Kidney (tissue), 14 donors: ENCODE measurements around the gene CACNB4. TPM values are rescaled to one million over a fixed set of nuclear protein-coding genes. Genes with fewer than 3 reads are reported as not detected.
"Not testable (repeated sequence)": the region's sequence is repeated elsewhere in the genome, so short reads cannot be mapped to it uniquely, and the experiment has no call there.

ENCODE experiments used
- DNase-seq, 5 donors: peaks; one replicate each; pipeline ENCODE4 v3.0.0-alpha.2; 2013 to 2020
- FAIRE-seq: peaks from 2 replicates; lab custom pipeline; 2012; peaks lifted over from hg19 to GRCh38; lab: Jason Lieb, UNC
- H3K27ac ChIP-seq, 2 donors: one replicate each; pipeline ENCODE4 v1.7.0; 2013; ENCODE audit warnings: low read depth in 2 of 2, low read length in 2 of 2, inconsistent platforms in 1 of 2
- H3K27me3 ChIP-seq: one replicate; pipeline ENCODE4 v1.7.1; 2013; ENCODE audit warnings: low read length, inconsistent platforms; ENCODE audit not compliant: control insufficient read depth, insufficient read depth
- H3K36me3 ChIP-seq, 3 donors: one replicate each; pipeline versions ENCODE4 v1.7.0 to v1.7.1; 2013; ENCODE audit warnings: low read length in 3 of 3, control low read depth in 1 of 3, inconsistent platforms in 1 of 3; ENCODE audit not compliant: insufficient read depth in 3 of 3, control insufficient read depth in 2 of 3
- H3K4me1 ChIP-seq, 3 donors: one replicate each; pipeline versions ENCODE4 v1.7.0 to v1.7.1; 2013; ENCODE audit warnings: low read length in 3 of 3, inconsistent platforms in 1 of 3, low read depth in 1 of 3; ENCODE audit not compliant: control insufficient read depth in 2 of 3, insufficient read depth in 2 of 3
- H3K4me3 ChIP-seq, 3 donors: one replicate each; pipeline versions ENCODE4 v1.7.0 to v1.8.1; 2013; ENCODE audit warnings: low read length in 3 of 3, control low read depth in 1 of 3, inconsistent platforms in 1 of 3
- H3K9ac ChIP-seq, 3 donors: one replicate each; pipeline versions ENCODE4 v1.7.0 to v1.7.1; 2013; ENCODE audit warnings: low read length in 3 of 3, control low read depth in 1 of 3, inconsistent platforms in 1 of 3
- H3K9me3 ChIP-seq, 3 donors: one replicate each; pipeline versions ENCODE4 v1.7.0 to v1.7.1; 2013; ENCODE audit warnings: low read length in 3 of 3, control low read depth in 1 of 3, inconsistent platforms in 1 of 3; ENCODE audit not compliant: control insufficient read depth in 2 of 3, insufficient read depth in 1 of 3
- intact Hi-C: fragments of 100-400 bp; cut with DNase I; formaldehyde crosslinking; loops from one replicate; pipeline ENCODE4 v1.11.1; 2022
- polyA plus RNA-seq: library from polyadenylated mRNA; stranded (reverse); fragments of 350-450 nt; fragmentation: Illumina TruSeq; extraction: RNeasy Lipid Tissue Mini Kit (QIAGEN cat#74804); gene quantifications from one replicate; pipeline ENCODE4 v1.2.3, GENCODE V29; 2014; ENCODE audit warnings: low read depth, low replicate concordance; ENCODE audit not compliant: insufficient read depth
- total RNA-seq: library from RNA; stranded (reverse); fragmentation: NEBNext Ultra II Directional; extraction: Animal tissue kit (Norgen Biotek cat#: 25700); gene quantifications from one replicate; pipeline ENCODE4 v1.2.1, GENCODE V29; 2021
- TF ChIP-seq, protein P1 (sequence below): IDR thresholded peaks from 3 replicates; pipeline ENCODE4 v1.5.1; 2012; ENCODE audit warnings: mild to moderate bottlenecking, moderate library complexity, borderline replicate concordance; ENCODE audit not compliant: insufficient read depth; ENCODE audit errors: extremely low read depth
- donor health status: control.
- donor health status: control.
- donor health status: control.
- donor health status: control.
- donor health status: control.
- donor health status: DM: yes; HTN: yes; CAD: no.
- donor health status: Normal renal cell carcinoma (clear cell type).

CACNB4 gene
- total and polyA plus RNA-seq, 2 donors from 2014 or later, result 1.3 to 2.2 TPM

DNA sequence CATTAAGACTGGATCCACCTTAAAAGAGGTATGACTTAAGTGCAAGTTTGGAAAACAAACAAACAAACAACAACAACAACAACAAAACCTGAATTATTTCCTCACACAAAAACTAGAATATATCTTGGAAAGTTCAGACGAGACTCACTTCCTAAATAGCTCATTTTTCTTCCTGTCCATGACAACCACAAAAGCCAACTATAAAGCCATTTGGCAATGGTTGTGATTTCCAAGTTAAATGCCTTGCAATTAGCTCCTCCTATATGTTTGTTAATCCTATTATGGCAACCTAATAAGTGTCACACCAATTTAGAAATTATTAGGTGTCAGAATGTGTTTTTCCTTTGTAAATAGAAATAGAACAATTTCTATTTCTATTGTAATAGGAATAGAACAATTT is 179.1 kb downstream of the CACNB4 start:
- TF ChIP-seq, protein P1, sequence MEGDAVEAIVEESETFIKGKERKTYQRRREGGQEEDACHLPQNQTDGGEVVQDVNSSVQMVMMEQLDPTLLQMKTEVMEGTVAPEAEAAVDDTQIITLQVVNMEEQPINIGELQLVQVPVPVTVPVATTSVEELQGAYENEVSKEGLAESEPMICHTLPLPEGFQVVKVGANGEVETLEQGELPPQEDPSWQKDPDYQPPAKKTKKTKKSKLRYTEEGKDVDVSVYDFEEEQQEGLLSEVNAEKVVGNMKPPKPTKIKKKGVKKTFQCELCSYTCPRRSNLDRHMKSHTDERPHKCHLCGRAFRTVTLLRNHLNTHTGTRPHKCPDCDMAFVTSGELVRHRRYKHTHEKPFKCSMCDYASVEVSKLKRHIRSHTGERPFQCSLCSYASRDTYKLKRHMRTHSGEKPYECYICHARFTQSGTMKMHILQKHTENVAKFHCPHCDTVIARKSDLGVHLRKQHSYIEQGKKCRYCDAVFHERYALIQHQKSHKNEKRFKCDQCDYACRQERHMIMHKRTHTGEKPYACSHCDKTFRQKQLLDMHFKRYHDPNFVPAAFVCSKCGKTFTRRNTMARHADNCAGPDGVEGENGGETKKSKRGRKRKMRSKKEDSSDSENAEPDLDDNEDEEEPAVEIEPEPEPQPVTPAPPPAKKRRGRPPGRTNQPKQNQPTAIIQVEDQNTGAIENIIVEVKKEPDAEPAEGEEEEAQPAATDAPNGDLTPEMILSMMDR, result no peak
- H3K27ac ChIP-seq, result no peak overlapping the region
- DNase-seq, result no peak
- intact Hi-C loops, result no loop called here
- H3K9me3 ChIP-seq, result no peaks in the 10 kb centered on the region
- no peaks in the 10 kb centered on the region for H3K36me3 ChIP-seq
- peaks cover 0 to 12% (median 10%) of the 10 kb centered on the region in 3 donors for H3K4me1 ChIP-seq
- H3K27me3 ChIP-seq, result no peaks in the 10 kb centered on the region
- FAIRE-seq, result no peak
- H3K9ac ChIP-seq, result no peak overlapping the region
- no peak overlapping the region for H3K4me3 ChIP-seq

DNA sequence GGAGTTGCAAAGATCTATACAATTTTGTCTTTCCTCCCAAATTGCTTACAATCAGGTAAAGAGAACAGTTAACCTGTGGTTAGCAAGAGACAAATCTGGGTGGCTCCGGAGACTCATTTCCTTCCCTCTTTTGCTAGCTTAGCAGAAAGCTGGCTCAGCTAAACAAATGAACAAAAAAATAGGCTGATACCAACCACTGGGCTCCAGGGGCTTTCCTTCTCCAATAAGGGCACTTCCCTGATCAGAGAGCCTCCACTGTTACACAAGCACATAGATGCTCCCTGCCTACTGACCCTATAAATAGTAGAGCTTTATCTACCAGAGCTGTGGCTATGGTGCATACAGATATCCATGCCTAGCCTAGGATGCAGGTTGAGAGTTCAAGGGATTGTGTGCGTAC is 180.5 kb downstream of the CACNB4 start:
- FAIRE-seq (no peak), DNase-seq (no peak)
- Histone ChIP-seq H3K9me3 (no peaks in the 10 kb centered on the region), H3K36me3 (no peaks in the 10 kb centered on the region), H3K27ac (no peak overlapping the region), H3K27me3 (no peaks in the 10 kb centered on the region), H3K9ac (no peak overlapping the region), H3K4me3 (no peak overlapping the region), H3K4me1 (peaks cover 0 to 10% (median 9%) of the 10 kb centered on the region in 3 donors)
- intact Hi-C loops, result no loop called here
- TF ChIP-seq, protein P1, result no peak

DNA sequence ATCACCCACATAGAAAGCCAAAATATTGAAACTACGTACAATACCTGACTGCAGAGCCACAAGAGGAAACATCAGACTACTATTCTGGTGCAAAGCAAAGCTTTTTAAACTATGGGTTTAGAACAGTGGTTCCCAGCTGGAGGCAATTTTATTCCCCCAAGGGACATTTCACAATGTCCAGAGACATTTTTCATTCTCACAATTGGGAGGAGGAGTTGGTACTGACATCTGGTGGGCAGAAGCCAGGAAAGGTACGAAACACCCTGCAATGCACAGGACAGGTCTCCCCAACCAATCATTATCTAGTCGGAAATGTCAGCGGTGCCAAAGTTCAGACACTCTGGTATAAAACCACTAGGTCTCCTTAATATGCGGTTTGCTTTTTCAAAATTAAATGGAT is 182.2 kb downstream of the CACNB4 start:
- FAIRE-seq (no peak), DNase-seq (no peak)
- H3K9me3 ChIP-seq, result no peaks in the 10 kb centered on the region
- no peak overlapping the region for H3K9ac ChIP-seq
- intact Hi-C loops, result no loop called here
- no peaks in the 10 kb centered on the region for H3K27me3 ChIP-seq
- TF ChIP-seq, protein P1, result no peak
- no peak overlapping the region for H3K27ac ChIP-seq
- H3K4me3 ChIP-seq, result no peak overlapping the region
- H3K4me1 ChIP-seq, result no peaks in the 10 kb centered on the region
- H3K36me3 ChIP-seq, result no peaks in the 10 kb centered on the region

DNA sequence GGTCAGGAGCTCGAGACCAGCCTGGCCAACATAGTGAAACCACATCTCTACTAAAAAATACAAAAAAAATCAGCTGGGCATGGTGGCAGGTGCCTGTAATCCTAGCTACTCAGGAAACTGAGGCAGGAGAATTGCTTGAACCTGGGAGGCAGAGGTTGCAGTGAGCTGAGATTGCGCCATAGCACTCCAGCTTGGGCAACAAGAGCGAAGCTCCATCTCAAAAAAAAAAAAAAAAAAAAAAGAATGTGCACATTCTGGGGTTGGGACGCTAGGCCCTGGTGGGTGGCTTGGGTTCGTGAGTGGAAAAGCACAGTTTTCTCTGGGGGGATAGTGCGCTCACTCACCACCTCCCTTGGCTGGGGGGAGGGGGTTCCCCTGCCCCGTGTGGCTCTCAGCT is 183.2 kb downstream of the CACNB4 start:
- H3K4me3 ChIP-seq, intact Hi-C loops, H3K27ac ChIP-seq, H3K9me3 ChIP-seq, FAIRE-seq, DNase-seq, H3K36me3 ChIP-seq, H3K27me3 ChIP-seq, H3K4me1 ChIP-seq, H3K9ac ChIP-seq: not testable (repeated sequence)
